HG03025 (cell line): Measurements from ENCODE around the gene RBM39.
"Not testable (repeated sequence)": the region's sequence is repeated elsewhere in the genome, so short reads cannot be mapped to it uniquely, and the experiment has no call there.

ENCODE experiments used
- ATAC-seq: cut with Tn5 transposase; IDR thresholded peaks from one replicate; pipeline ENCODE4 v1.9.1; 2021; ENCODE audit warnings: mild to moderate bottlenecking, moderate library complexity; ENCODE audit not compliant: unreplicated experiment, low FRiP score

The RBM39 gene

GRCh38 chr20:35741892-35742740, at the start of gene RBM39:
RBM39 (minus strand) TSS chr20:35742260; CDS start chr20:35740874, 1,386 bp downstream.
- peak; percentile 79 for ATAC-seq

GRCh38 chr20:35791821-35792220, 49.8 kb upstream of the RBM39 start:
- no peak for ATAC-seq

- ATAC-seq = no peak
Observed at GRCh38 chr20:35791097-35791496, 49.0 kb upstream of the RBM39 start.

- no peak for ATAC-seq
Observed at GRCh38 chr20:35788796-35789195, 46.7 kb upstream of the RBM39 start.

DNA sequence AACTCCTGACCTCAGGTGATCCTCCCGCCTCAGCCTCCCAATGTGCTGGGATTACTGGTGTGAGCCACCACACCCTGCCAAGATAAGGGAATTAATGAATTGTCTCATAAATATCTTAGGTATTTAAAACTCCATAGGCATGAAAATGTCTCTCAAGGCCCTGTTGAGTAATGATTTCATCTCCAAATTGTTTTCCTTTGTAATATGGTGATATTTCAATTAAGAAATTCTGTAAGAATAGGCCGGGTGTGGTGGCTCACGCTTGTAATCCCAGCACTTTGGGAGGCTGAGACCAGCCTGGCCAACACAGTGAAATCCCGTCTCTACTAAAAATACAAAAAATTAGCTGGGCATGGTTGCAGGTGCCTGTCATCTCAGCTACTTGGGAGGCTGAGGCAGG, 43.5 kb upstream of the RBM39 start:
- not testable (repeated sequence) for ATAC-seq

GRCh38 chr20:35783811-35784210, 41.8 kb upstream of the RBM39 start:
- not testable (repeated sequence) for ATAC-seq

DNA sequence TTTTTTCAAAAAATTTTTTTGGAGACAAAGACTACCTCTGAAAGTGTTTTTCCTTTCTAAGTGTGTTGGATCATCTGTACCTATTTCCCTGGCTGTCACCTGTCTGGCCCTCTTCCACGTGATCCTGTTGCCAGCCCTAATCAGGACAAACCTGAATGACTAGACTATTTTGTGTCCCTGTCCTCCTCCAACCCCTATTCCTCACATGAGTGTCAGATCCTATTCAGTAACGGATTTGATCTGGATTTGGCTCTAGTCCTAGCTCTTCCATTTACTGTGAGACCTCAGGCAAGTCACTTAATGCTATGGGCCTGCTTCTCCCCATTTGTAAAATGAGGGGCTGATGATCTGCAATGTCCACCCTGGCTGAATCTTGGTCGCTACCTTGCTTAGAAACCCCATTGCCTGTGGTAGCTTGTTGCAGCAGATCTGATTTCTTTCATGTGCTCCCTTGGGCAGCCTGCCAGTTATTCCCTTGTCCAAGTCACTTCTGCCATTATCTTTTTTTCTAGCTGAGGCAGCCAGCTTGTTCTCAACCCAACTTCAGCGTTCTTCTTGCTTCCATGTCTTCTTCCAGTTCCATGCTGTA, 34.5 kb upstream of the RBM39 start:
- ATAC-seq = no peak

GRCh38 chr20:35774391-35774790, 32.3 kb upstream of the RBM39 start:
- ATAC-seq = no peak

DNA sequence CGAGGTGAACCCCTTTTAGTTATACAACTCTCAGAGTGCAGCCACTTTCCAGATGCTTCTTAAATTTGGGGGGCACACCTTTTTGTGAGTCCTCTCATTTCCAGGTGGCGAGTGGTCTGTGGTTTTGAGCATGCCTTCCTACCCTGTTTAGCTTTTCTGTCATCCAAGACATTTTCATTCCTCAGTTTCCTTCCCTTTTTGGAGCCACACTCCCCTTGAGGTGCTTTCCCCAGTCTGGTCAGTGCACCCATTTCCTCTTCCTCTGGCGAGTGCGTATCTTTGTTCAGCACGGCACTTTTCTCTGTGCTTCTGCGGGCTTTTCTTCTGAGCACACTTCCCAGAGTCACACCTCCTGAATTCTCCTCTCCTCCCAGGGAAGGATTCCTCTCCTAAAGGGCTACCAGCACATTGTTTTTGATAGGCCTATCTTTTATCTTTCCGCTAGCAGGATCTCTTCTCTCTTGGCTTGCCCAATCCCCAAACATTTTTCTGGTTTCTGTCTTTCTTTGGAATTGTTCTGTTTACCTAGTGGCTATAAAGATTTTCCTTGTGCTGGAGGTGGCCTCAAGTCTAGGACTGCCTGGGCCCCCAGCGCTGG, 31.2 kb upstream of the RBM39 start:
- no peak for ATAC-seq

- no peak for ATAC-seq
Observed at GRCh38 chr20:35772563-35773058, 30.6 kb upstream of the RBM39 start.

- ATAC-seq = peak; percentile 86
Observed at GRCh38 chr20:35771689-35772562, 29.9 kb upstream of the RBM39 start, which contains the start of gene PHF20. PHF20 (plus strand) TSS chr20:35772015; CDS start chr20:35801523, 29,508 bp downstream.

- ATAC-seq = no peak
Observed at GRCh38 chr20:35771367-35771688, 29.3 kb upstream of the RBM39 start.

- ATAC-seq = no peak
Observed at GRCh38 chr20:35768731-35769664, 26.9 kb upstream of the RBM39 start.

DNA sequence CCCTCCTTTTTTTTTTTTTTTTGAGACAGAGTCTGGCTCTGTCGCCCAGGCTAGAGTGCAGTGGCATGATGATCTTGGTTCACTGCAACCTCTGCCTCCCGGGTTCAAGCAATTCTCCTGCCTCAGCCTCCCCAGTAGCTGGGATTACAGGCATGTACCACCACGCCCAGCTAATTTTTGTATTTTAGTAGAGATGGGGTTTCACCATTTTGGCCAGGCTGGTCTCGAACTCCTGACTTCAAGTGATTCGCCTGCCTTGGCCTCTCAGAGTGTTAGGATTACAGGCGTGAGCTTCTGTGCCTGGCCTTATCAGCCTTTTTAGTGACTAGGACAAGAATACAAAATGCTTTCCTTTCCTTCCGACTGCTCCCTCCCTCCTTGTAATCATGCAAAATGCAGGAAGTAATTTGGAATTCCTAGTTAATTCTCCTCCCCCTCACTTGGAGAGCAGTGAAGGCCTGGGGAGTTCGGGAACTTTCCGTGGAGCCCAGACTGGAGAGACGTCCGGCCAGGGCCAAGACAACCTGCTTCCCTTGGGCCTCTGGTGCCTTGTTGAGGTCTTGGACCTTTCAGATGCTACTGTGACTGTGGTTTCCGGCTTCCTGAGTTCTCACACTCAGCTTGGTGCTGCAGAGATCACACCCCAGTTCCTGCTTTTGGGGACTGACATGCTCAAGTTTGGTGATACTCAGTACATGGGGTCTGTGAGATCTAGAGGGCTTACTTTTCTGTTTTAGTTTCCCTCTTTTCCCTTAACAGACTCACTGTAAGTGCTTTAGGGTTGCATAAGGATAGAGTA, 25.8 kb upstream of the RBM39 start:
- ATAC-seq = no peak

- no peak for ATAC-seq
Observed at GRCh38 chr20:35766843-35767242, 24.8 kb upstream of the RBM39 start.

GRCh38 chr20:35764936-35765335, 22.9 kb upstream of the RBM39 start:
- ATAC-seq = not testable (repeated sequence)

- ATAC-seq = no peak
Observed at GRCh38 chr20:35762461-35762860, 20.4 kb upstream of the RBM39 start.

GRCh38 chr20:35761548-35761947, 19.5 kb upstream of the RBM39 start:
- ATAC-seq = not testable (repeated sequence)
